HL-60/S4 treated with retinoic acid at 250 ng/mL for 4 days and 3 days (cell line): ENCODE measurements around the gene PLA2G3.

ENCODE experiments used
- in situ Hi-C: fragments of 300-500 bp; cut with MboI; formaldehyde crosslinking; loops from 2 replicates; pipeline ENCODE4 v1.7.0; 2022; ENCODE audit warnings: low sequenced_read_pairs

Gene PLA2G3

DNA sequence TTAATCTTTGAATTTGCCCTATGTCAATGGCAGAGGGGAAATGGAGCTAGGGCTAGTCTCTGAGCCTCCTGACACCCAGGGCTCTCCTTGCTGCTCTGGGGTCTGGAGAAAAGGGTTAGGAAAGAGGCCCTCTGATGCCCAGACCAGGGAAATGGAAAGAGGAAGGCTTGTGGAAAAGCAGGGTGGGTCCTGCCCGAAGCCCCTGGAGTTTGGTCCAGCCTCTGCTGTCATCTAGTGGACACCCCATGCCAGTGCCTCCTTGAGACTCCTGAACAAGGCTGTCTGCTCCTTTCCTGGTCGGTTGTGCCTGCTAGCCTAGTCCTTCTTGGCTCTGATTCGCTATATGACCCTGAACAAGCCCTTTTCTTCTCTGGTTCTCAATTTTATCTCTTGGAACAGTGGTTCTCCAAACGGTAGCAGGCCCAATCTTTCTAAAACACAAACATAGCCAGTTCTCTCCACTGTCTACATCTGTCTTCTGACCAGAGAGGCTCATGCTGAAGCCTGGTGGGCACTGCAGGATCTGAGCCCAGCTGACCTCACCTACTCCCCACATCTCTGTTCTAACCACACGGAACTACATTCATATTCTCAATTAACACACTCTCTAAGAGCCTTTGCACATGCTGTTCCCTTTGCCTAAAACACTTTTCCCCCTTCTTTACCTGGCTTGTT is 8.8 kb upstream of the PLA2G3 start:
- in situ Hi-C loops, result no loop called here

DNA sequence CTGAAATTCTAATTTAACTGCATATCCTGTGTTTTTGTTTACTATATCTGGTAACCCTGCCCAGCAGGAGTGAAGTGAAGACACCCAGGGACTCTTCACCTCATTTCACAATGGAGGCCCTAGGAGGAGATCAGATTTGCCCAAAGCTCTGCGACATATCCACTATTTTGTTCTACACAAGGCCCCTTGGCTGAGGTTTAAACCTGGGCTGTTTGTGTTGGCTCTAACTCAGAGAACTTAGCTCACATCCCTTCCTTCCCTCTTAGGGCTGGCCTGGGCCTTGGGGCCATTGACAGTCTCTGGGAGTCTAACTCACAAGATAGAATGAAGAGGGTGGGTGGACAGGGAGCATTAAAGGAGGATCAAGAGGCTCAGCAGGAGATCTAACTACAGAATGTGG is 8.2 kb upstream of the PLA2G3 start:
- in situ Hi-C loops, result no loop called here

DNA sequence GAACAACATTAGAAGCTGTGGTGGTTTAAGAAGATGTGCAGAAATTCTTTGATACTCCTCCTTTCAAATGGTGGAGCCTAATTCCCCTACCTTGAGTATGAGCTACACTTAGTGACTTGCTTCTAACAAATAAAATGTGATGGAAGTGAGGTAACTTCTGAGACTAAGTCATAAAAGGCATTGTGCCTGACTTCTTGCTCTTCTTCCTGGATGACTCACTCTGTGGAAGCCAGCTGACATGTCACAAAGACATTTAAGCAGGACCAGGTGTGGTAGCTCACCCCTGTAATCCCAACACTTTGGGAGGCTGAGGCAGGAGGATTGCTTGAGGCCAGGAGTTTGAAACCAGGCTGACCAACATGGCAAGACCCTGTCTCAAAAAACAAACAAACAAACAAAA is 3.9 kb upstream of the PLA2G3 start:
- in situ Hi-C loops, result no loop called here

DNA sequence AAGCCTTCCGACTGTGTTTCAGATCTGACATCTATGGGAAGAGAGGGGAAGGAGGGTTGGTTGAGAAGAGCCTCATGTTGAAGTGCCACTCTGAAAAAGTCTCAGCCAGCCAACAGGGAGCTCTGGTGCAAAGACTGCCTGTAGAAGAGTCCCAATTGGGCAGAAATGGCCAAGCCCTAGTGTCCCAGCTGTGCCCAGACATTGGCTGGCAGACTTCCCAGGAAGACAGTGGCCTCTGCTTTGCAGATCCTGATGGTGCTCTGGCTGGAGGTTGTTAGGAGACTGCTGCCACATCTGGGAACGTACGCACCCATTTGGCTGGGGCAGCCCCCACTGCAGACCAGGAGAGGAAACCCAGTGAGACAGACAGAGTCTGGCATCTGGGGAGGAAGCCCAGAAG is 3.2 kb upstream of the PLA2G3 start:
- in situ Hi-C loops, result no loop called here

DNA sequence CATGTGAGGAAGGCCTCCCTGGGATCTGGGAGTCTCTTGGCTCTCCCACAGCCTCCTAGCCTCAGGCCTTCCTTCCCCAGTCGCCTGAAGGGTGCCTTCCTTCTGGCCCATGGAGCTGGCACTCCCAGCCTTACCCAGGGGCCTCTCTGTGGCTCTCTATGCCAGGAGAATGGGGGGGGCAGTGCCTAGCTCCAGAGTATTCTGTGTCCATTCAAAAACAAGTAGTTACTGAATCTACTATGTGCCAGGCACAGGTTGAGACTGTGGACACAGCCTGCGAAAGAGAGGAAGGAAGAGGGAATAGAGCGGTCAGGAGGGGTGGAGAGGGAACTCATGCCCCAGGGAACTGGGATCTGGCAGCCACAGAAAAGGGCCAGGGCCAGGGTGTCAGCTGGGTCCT is 2.7 kb upstream of the PLA2G3 start:
- in situ Hi-C loops, result no loop called here

DNA sequence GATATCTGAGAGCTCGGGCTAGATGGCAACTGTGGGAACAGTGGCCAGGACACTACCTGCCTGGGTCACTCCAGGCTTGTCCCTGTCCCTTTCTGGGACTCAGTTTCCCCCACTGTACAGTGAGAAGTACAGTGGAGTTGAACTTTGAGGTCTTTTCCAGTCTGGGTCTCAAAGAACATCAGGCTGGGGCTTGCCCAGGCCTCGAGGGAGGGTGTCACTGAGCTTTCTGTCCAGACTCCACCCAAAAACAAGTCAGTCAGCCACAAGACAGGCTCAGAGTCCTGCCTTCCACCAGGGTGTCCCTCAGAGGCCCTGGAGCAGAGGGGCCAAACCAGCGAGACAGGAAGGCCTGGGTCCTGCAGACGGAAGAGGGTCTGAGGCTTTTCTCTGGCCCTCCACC is 2.0 kb upstream of the PLA2G3 start:
- in situ Hi-C loops, result no loop called here

DNA sequence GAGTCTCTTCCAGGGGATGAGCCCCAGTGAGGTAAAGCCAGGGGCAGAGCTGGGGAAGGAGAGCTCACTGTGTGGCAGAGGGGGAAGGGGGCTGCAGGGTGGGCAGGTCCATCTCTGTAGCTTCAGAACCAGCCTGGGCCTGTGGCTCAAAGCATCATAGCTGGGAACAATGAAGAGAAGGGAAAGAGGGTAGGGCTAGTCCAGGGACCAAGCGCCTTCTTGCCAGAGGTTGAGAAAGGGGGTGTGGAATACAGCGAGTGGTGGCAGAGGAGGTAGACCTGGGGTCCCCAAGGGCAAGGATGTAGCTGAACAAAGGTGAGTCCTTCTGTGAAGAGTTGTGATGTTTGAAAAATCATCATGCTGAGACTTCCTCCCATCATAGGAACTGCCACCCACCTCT is 1.2 kb upstream of the PLA2G3 start:
- in situ Hi-C loops, result no loop called here

DNA sequence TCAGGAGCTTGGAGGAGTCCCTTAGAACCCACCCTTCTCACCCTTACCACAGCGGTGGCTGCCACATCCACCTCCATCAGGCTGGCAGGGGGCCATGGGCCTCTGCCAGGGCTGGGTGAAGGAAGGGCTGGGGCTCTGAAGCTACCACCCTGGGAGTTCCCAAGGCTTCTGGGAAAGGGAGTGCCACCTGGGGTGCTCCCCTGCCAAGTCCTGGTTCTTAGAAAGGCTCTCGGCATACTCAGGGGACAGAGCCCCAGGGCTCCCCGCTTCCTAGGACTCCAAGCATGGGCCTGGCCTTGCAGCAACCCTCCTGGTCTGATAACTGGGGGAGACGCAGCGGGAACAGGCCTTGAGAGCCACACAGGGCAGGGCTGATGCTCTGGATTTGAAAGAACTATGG is 438 bp upstream of the PLA2G3 start:
- in situ Hi-C loops, result no loop called here

DNA sequence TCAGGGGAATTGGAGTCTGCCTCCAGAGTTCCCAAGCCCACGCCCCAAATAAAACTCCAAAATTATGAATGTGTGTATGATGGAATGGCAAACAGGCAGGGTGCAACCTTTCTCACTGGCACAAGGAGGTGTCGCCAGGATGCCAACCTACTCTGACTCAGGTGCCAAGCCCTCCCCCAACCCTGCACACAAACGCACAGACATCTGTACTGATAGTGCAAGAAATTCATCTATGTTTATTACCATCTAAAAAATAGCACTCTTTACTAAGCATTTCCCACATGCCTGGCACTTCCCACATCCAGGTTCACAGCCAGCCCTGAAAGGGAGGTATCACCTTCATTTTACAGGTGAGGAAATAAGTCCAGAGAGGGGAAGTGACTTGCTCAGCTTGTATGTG is 1.2 kb downstream of the PLA2G3 start:
- in situ Hi-C loops, result no loop called here

DNA sequence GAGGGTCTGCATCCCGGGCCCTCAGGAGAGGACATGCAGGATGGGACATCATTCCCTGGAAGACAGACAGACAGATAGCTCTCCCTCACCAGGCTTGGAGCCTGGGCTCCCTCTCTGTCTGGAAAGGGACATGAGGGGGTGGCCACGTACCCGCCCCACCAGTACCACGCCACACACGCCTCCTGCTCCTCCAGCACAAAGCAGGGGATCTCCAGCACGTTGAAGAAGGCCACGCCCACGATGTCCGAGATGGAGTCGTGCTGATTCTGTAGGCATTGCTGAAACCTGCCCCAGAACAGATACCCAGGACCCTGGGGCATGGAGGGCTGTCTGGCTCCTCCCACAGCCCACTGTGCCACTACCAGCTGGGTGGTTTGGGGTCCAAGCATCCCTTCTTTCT is 2.2 kb downstream of the PLA2G3 start:
- in situ Hi-C loops, result no loop called here

DNA sequence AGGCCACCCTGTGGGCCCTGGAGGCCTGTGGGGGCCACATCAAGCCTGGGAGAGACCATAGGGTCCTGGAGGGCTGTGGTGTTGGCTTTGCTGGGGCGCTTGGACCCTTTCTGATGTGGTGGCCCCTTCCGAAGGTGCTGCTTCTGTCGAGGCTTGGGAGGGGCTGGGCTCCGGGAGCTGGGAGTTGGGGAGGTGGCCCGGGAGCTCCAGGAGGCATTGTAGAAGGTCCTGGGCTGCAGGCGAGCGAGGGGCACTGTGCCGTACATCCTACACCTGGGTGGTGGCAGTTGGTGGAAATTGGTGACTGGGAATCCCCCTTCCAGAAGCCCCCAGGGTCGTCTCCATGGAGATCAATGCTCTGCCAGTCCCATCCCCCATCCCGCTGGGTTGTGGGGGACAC is 2.6 kb downstream of the PLA2G3 start:
- in situ Hi-C loops, result no loop called here

DNA sequence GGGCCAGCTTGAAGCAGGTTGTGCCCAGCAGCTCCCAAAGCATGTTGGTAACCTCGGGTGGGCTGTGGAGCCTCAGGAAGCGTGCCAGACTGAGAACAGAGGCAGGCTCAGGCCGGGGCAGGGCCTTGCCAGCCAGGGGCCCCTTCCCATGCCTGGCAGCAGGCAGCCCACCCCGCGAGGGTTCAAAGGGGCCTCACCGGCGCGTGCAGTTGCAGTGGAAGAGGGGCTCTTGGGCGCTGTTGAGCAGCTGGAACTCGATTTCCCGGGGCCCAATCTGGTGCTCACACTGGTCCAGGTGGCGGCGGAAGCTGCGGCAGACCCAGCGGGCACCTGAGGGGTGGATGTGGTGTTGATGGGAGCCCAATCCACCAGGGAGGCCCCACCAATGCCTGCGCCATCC is 3.6 kb downstream of the PLA2G3 start:
- in situ Hi-C loops, result no loop called here

DNA sequence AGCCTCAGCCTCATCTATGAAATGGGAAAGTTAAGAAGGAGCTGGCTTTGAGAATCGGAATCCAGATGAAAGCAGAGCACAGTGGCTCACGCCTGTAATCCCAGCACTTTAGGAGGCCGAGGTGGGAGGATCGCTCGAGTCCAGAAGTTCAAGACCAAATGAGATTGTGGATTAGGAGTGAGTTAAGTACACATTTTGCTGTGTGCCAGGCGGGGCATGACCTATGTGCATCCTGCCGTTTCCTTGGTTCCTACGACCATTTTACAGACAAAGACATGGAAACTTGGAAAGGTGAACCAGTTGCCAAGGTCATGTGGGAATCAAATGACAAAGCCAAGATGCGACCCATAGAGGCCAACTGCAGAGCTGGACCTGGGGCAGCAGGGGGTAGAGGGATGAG is 4.2 kb downstream of the PLA2G3 start:
- in situ Hi-C loops, result no loop called here

DNA sequence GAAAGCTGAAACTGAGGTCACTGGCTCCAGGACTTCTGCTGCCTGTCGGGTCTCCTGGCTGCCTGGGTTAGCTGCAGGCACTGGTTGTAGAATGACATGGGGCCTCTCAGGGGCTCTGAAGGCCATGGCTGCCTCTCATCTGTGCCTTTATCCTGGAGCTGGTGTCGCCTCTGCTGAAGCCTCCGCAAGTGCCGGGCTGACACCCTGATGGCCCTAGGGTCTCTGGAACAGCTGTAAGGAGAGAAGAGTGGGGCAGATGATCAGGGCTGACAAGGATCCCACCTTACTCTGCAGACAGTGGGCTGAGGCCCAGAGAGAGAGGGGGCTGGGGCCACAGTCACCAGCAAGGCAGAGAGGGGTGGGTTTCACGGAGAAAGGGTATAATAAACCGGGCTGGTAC is 4.6 kb downstream of the PLA2G3 start:
- in situ Hi-C loops, result no loop called here

DNA sequence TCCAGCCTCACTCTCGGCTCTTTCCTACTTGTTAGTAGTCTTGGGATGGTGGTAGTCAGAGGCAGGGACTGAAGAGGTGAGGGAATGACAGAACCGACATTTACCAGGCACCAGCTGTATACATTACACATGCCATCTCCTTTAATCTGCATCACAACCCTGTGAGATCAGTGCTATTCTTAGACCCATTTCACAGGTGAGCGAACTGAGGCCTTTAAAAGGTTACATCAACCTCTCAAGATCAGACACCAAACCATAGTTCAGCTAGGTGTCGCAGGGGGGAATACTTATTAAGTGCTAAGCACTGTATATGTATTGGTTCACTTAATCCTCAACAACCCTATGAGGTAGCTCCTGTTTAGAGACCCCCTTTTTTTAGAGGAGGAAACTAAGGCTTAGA is 5.6 kb downstream of the PLA2G3 start:
- in situ Hi-C loops, result no loop called here

DNA sequence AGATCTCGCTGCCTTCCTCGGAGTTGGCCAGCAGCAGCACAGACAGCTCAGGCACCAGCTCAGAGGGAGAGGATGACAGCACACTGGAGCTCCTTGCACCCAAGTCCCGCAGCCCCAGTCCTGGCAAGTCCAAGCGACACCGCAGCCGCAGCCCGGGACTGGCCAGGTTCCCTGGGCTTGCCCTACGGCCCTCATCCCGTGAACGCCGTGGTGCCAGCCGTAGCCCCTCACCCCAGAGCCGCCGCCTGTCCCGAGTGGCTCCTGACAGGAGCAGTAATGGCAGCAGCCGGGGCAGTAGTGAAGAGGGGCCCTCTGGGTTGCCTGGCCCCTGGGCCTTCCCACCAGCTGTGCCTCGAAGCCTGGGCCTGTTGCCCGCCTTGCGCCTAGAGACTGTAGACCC is 6.4 kb downstream of the PLA2G3 start:
- in situ Hi-C loops, result no loop called here

DNA sequence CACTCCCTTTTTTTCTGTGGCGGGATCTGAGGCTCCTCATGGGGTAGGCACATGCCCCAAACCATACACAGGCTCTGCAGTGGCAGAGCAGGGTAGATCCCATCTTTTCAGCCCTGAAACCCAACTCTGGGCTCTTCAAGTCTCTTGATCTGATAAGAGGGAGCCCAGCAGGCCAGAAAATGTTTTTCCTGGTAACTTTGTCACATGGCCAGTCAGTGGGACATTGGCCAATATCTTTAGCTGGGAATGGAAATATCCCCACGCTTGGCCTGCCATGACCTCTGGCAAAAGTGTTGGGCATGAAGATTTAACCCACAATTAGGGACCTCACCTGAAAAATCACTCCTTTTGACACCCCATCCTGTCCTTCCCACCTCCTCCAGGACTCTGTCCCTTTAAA is 9.4 kb downstream of the PLA2G3 start:
- in situ Hi-C loops, result no loop called here

DNA sequence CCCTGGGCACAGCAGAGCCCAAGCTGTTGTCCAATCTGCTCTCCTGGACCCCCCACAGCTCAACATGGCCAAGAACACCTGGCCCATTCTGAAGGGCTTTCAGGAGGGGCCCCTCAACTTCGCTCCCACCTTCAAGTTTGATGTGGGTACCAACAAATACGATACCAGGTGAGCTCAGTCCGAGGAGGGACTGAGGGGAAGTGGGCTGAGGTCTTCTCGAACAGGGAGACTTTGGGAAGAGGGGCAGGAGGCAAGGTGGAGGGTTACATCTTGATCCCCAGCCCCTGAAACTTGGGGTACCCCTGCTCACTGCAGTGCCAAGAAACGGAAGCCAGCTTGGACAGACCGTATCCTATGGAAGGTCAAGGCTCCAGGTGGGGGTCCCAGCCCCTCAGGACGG is 12.2 kb downstream of the PLA2G3 start:
- in situ Hi-C loops, result no loop called here

DNA sequence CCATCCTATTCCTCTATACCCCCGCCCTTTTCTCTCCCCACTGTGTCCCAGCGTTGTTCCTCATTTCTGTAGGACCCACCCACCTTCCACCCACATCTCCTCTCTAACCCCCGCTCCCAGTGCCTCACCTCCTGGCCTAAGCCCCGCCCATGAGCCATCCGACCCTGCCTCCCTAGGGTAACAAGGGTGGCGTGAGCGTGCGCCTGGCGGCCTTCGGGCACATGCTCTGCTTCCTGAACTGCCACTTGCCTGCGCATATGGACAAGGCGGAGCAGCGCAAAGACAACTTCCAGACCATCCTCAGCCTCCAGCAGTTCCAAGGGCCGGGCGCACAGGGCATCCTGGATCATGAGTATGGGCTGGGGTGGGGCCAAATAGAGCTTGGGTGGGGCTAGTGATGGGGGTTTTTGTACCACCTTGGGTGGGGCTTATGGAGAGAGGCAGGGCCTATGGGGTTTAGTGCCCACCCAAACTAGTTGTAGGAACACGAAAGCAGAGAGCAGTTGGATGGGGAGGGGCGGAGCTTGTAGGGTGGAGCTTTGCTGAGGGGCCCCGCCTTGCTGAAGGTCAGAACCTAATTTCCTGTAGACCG is 13.0 kb downstream of the PLA2G3 start:
- in situ Hi-C loops, result no loop called here

DNA sequence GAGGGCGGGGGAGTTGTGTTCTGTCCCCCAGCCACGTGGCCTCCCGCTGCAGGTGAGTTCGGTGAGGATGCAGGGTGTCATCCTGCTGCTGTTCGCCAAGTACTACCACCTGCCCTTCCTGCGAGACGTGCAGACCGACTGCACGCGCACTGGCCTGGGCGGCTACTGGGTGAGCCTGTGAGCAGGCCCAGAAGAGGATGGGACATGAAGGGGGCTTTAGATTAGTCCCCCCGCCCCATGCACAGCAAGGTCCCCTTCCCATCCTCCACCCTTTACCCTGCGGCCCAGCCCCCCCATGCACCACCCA is 13.5 kb downstream of the PLA2G3 start:
- in situ Hi-C loops, result no loop called here

DNA sequence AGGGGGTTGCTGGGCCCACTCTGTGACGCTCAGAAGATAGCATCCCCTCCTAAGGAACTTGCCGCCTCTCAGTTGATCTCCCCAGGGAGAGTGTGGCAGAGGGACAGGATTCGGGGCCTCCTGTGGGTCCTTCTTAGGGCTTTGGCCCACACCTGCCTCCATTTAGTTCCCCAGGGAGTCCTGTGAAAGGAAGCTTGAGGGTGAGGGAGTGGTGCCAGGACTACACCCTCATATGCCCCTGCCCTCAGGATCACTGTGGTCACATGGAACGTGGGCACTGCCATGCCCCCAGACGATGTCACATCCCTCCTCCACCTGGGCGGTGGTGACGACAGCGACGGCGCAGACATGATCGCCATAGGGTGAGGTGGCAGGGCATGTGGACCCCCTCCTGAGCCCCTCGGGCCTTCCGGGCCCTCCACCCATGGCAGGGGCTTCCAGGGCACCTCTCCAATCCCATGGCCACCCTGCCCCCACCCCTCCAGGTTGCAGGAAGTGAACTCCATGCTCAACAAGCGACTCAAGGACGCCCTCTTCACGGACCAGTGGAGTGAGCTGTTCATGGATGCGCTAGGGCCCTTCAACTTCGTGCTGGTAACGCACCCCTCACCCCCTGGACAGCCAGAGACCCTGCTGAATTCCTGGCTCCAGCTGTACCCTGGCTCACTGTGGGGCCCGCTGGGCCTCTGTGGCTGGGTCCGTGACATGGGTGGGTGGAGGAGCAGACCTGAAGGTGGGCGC is 14.0 kb downstream of the PLA2G3 start:
- in situ Hi-C loops, result no loop called here

DNA sequence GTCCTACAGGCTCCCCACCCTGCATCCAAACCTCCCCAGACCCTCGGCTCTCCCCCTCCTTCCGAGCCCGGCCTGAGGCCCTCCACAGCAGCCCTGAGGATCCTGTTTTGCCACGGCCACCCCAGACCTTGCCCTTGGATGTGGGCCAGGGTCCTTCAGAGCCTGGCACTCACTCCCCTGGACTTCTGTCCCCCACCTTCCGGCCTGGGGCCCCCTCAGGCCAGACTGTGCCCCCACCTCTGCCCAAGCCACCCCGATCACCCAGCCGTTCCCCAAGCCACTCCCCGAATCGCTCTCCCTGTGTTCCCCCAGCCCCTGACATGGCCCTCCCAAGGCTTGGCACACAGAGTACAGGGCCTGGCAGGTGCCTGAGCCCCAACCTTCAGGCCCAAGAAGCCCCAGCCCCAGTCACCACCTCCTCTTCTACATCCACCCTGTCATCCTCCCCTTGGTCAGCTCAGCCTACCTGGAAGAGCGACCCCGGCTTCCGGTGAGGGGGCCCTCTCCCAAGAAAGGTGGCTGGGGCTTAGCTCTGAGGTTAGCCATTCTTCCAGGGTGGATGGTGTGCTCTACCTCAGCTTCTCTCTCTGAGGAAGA is 14.7 kb downstream of the PLA2G3 start:
- in situ Hi-C loops, result no loop called here
